Measurements from ENCODE around the gene ANKRD13B. TPM values are rescaled to one million over a fixed set of nuclear protein-coding genes. Genes with fewer than 3 reads are reported as not detected.

The ANKRD13B gene
- total RNA-seq, 1 donor from 2014 or later: 36.1 TPM

- Mint-ChIP-seq H3K4me3 (ENCODE audit: unreplicated experiment) (no peak overlapping the region), H3K36me3 (ENCODE audit: unreplicated experiment) (peaks cover 20% of the 10 kb centered on the region), H3K4me1 (ENCODE audit: unreplicated experiment) (peaks cover 9% of the 10 kb centered on the region), H3K27ac (ENCODE audit: unreplicated experiment) (no peak overlapping the region), H3K27me3 (ENCODE audit: unreplicated experiment) (no peaks in the 10 kb centered on the region), H3K9me3 (ENCODE audit: unreplicated experiment) (no peaks in the 10 kb centered on the region)
- no peak for DNase-seq (ENCODE audit: extremely low spot score, unreplicated experiment)
- TF ChIP-seq, protein P1, sequence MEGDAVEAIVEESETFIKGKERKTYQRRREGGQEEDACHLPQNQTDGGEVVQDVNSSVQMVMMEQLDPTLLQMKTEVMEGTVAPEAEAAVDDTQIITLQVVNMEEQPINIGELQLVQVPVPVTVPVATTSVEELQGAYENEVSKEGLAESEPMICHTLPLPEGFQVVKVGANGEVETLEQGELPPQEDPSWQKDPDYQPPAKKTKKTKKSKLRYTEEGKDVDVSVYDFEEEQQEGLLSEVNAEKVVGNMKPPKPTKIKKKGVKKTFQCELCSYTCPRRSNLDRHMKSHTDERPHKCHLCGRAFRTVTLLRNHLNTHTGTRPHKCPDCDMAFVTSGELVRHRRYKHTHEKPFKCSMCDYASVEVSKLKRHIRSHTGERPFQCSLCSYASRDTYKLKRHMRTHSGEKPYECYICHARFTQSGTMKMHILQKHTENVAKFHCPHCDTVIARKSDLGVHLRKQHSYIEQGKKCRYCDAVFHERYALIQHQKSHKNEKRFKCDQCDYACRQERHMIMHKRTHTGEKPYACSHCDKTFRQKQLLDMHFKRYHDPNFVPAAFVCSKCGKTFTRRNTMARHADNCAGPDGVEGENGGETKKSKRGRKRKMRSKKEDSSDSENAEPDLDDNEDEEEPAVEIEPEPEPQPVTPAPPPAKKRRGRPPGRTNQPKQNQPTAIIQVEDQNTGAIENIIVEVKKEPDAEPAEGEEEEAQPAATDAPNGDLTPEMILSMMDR (IDR thresholded peaks at IDR 0.05): no peak
These were observed 66.2 kb downstream of the ANKRD13B start for GRCh38 chr17:29659155-29659554.

DNA sequence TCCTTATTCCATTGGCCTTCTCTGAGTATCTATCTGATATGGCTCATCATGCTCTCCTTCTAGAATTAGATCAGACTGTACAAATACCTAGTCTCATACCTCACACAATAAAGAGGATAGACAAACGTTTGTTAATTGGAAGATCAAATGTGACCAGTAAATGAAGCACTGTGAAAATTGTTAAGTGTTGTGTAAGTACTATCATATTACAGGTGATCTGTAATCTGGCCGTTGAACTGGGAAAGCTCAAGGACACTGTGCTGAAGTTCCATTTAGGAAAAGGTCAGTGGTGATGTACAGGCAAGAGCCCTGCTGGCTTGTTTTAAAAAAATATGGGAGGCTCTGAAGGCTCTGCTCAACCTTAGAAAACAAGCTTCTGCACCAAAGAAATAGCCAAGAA lies 68.3 kb downstream of the ANKRD13B start:
- TF ChIP-seq, protein P1 (IDR thresholded peaks at IDR 0.05): no peak
- no peaks in the 10 kb centered on the region for H3K27me3 Mint-ChIP-seq (ENCODE audit: unreplicated experiment)
- peaks cover 21% of the 10 kb centered on the region for H3K36me3 Mint-ChIP-seq (ENCODE audit: unreplicated experiment)
- no peak overlapping the region for H3K27ac Mint-ChIP-seq (ENCODE audit: unreplicated experiment)
- no peaks in the 10 kb centered on the region for H3K9me3 Mint-ChIP-seq (ENCODE audit: unreplicated experiment)
- no peak for DNase-seq (ENCODE audit: extremely low spot score, unreplicated experiment)
- H3K4me1 Mint-ChIP-seq (ENCODE audit: unreplicated experiment): peaks cover 14% of the 10 kb centered on the region
- H3K4me3 Mint-ChIP-seq (ENCODE audit: unreplicated experiment): no peak overlapping the region

GRCh38 chr17:29663155-29663554 lies 70.2 kb downstream of the ANKRD13B start:
- H3K36me3 Mint-ChIP-seq (ENCODE audit: unreplicated experiment): peaks cover 28% of the 10 kb centered on the region
- no peak overlapping the region for H3K4me3 Mint-ChIP-seq (ENCODE audit: unreplicated experiment)
- H3K27me3 Mint-ChIP-seq (ENCODE audit: unreplicated experiment): no peaks in the 10 kb centered on the region
- peaks cover 14% of the 10 kb centered on the region for H3K4me1 Mint-ChIP-seq (ENCODE audit: unreplicated experiment)
- no peak for DNase-seq (ENCODE audit: extremely low spot score, unreplicated experiment)
- no peak overlapping the region for H3K27ac Mint-ChIP-seq (ENCODE audit: unreplicated experiment)
- H3K9me3 Mint-ChIP-seq (ENCODE audit: unreplicated experiment): no peaks in the 10 kb centered on the region
- TF ChIP-seq, protein P1 (IDR thresholded peaks at IDR 0.05): no peak

Other genes with a start within 250 kb of the ANKRD13B start
- 79.7 and 81.1 TPM in 2 replicates for gene TAOK1, start 202.8 kb upstream of the ANKRD13B start, total RNA-seq
- 11.7 and 12.8 TPM in 2 replicates for gene ABHD15, start 26.1 kb upstream of the ANKRD13B start, total RNA-seq
- 42.0 and 43.1 TPM in 2 replicates for gene TP53I13, start 24.4 kb upstream of the ANKRD13B start, total RNA-seq
- 48.2 and 50.7 TPM in 2 replicates for gene GIT1, start 3.5 kb upstream of the ANKRD13B start, total RNA-seq
- gene CORO6, start 29.8 kb downstream of the ANKRD13B start, total RNA-seq: 4.8 and 7.1 TPM in 2 replicates